PFSK-1 (cell line): ENCODE measurements around the gene KDR.

Source experiments
- POLR2AphosphoS5 ChIP-seq: IDR thresholded peaks from 2 replicates; pipeline ENCODE4 v1.6.1; 2012; ENCODE audit warnings: low read depth, mild to moderate bottlenecking, control low read depth, low read length, moderate library complexity
- REST ChIP-seq, 2 experiments: IDR thresholded peaks; 2 replicates each; pipeline versions ENCODE4 v1.6.1 to v1.8.0; 2011 to 2012; ENCODE audit warnings: low read depth in 2 of 2, low read length in 2 of 2, control low read depth in 1 of 2, inconsistent platforms in 1 of 2, mild to moderate bottlenecking in 1 of 2, moderate library complexity in 1 of 2; ENCODE audit not compliant: insufficient read depth in 1 of 2

- TF ChIP-seq POLR2AphosphoS5 (no peak), REST (IDR thresholded peaks at IDR 0.05; ENCODE audit: insufficient read depth in 1 of 2, low read depth in 2 of 2, low read length in 2 of 2) (no peak)
These were observed 2.1 kb upstream of the KDR start for GRCh38 chr4:55127521-55127920.
